ENCODE data around the gene HES6.

Gene HES6

GRCh38 chr2:238216651-238217184, 23.1 kb downstream of the HES6 start:
- TF ChIP-seq TAF1 (IDR thresholded peaks at IDR 0.05; ENCODE audit: borderline replicate concordance, insufficient read depth, low read length) (no peak), SIN3A (IDR thresholded peaks at IDR 0.05; ENCODE audit: borderline replicate concordance, insufficient read depth, low read length) (no peak), FOXP2 (optimal IDR thresholded peaks at IDR 0.05; ENCODE audit: borderline replicate concordance, extremely low read depth, extremely low read length, insufficient read depth) (no peak), POLR2AphosphoS5 (IDR thresholded peaks at IDR 0.05; ENCODE audit: low read depth, low read length) (no peak)
- TF ChIP-seq, protein P1, sequence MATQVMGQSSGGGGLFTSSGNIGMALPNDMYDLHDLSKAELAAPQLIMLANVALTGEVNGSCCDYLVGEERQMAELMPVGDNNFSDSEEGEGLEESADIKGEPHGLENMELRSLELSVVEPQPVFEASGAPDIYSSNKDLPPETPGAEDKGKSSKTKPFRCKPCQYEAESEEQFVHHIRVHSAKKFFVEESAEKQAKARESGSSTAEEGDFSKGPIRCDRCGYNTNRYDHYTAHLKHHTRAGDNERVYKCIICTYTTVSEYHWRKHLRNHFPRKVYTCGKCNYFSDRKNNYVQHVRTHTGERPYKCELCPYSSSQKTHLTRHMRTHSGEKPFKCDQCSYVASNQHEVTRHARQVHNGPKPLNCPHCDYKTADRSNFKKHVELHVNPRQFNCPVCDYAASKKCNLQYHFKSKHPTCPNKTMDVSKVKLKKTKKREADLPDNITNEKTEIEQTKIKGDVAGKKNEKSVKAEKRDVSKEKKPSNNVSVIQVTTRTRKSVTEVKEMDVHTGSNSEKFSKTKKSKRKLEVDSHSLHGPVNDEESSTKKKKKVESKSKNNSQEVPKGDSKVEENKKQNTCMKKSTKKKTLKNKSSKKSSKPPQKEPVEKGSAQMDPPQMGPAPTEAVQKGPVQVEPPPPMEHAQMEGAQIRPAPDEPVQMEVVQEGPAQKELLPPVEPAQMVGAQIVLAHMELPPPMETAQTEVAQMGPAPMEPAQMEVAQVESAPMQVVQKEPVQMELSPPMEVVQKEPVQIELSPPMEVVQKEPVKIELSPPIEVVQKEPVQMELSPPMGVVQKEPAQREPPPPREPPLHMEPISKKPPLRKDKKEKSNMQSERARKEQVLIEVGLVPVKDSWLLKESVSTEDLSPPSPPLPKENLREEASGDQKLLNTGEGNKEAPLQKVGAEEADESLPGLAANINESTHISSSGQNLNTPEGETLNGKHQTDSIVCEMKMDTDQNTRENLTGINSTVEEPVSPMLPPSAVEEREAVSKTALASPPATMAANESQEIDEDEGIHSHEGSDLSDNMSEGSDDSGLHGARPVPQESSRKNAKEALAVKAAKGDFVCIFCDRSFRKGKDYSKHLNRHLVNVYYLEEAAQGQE (IDR thresholded peaks at IDR 0.05; ENCODE audit: insufficient read depth in 1 of 2, low read depth in 2 of 2, low read length in 2 of 2): no peak

DNA sequence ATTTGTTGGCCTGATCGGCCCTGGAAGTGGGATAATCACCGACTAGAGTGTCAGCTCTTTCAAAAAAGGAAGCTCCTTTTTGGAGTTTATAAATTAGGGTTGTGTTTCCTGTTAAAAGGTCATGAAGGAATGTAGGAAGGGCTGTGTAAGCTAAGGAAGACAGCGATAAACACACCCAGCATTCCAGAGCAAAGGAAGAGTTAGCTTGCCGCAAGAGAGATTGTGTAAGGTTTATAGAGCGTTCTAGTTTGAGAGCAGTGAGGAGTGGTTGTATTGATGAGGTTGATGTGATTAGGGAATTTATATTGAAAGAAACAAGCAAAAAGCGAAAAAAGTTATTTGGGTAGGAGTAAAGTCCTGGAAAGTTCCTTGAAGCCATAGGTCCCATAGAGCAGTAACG, 32.8 kb downstream of the HES6 start:
- TF ChIP-seq, protein P1 (IDR thresholded peaks at IDR 0.05; ENCODE audit: insufficient read depth in 1 of 2, low read depth in 2 of 2, low read length in 2 of 2): no peak
- TF ChIP-seq FOXP2 (optimal IDR thresholded peaks at IDR 0.05; ENCODE audit: borderline replicate concordance, extremely low read depth, extremely low read length, insufficient read depth): no peak

- TF ChIP-seq TAF1 (IDR thresholded peaks at IDR 0.05; ENCODE audit: borderline replicate concordance, insufficient read depth, low read length) (no peak), POLR2AphosphoS5 (IDR thresholded peaks at IDR 0.05; ENCODE audit: low read depth, low read length) (no peak), FOXP2 (optimal IDR thresholded peaks at IDR 0.05; ENCODE audit: borderline replicate concordance, extremely low read depth, extremely low read length, insufficient read depth) (no peak), SIN3A (IDR thresholded peaks at IDR 0.05; ENCODE audit: borderline replicate concordance, insufficient read depth, low read length) (no peak)
- TF ChIP-seq, protein P1 (IDR thresholded peaks at IDR 0.05; ENCODE audit: insufficient read depth in 1 of 2, low read depth in 2 of 2, low read length in 2 of 2): no peak
These were observed 35.7 kb downstream of the HES6 start for GRCh38 chr2:238203973-238204683.

DNA sequence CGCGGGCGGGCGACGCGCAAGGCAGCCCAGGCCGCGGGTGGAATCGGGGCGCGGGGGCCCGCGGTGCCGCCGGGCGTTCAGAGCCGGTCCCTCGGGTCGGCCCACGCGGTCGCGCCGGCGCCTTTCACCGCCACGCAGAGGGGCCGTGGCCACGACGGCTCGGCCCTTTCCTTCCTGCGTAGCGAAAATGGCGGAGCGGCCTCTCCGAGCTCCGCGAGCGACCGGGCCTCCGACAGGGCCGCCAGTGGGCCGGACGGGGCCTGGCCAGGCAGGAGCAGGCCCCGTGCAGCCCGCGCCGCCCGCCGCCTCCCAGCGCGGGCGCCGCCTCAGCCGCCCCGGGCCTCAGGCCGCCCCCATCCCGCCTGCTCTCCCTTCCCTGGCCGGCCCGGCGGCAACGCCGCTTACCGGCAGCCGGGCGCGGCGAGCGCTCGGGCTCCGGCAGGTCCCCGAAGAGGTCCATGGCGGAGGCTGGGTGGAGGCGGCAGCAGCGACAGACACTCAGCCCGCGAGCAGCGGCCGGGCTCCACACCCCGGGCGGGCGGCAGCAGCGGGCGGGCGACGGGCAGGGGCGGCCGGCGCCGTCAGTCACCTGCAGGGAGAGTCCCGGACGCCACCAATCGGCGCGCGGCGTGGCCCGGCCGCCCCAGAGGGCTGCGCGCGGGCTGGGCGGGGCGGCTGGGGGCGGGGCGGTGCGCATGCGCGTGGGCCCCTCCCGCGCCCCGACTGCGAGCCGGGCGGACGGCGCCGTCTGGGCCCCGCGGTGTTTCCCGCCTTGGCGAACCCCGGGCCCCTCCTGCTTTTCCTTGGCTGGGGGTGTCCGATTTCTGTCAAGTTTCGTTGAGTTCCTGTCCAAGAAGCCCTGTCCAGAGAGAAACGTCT, 36.5 kb downstream of the HES6 start, which contains the start of gene ILKAP:
ILKAP (minus strand) TSS at position 602 of the 879 bp plus-strand sequence; CDS start at position 460, 142 bp downstream.
- TF ChIP-seq POLR2AphosphoS5 (IDR thresholded peaks at IDR 0.05; ENCODE audit: low read depth, low read length): peak; percentile 57
- TF ChIP-seq TAF1 (IDR thresholded peaks at IDR 0.05; ENCODE audit: borderline replicate concordance, insufficient read depth, low read length): no peak; the same call in 1 of the 2 replicates

- no peak for TF ChIP-seq FOXP2 (optimal IDR thresholded peaks at IDR 0.05; ENCODE audit: borderline replicate concordance, extremely low read depth, extremely low read length, insufficient read depth)
- no peak for TF ChIP-seq SIN3A (IDR thresholded peaks at IDR 0.05; ENCODE audit: borderline replicate concordance, insufficient read depth, low read length)
- no peak for TF ChIP-seq POLR2AphosphoS5 (IDR thresholded peaks at IDR 0.05; ENCODE audit: low read depth, low read length)
- TF ChIP-seq, protein P1 (IDR thresholded peaks at IDR 0.05; ENCODE audit: insufficient read depth in 1 of 2, low read depth in 2 of 2, low read length in 2 of 2): no peak
- no peak; the same call in 1 of the 2 replicates for TF ChIP-seq TAF1 (IDR thresholded peaks at IDR 0.05; ENCODE audit: borderline replicate concordance, insufficient read depth, low read length)
These were observed 37.3 kb downstream of the HES6 start for GRCh38 chr2:238202326-238203093.

Measured in PFSK-1 (cell line).